B cell (primary cell): ENCODE results near the gene AANAT.

ENCODE experiments used
- EZH2 ChIP-seq: IDR thresholded peaks from 2 replicates; pipeline ENCODE4 v1.6.1; 2012; ENCODE audit warnings: borderline replicate concordance, low read depth, mild to moderate bottlenecking, moderate library complexity, low read length; ENCODE audit not compliant: insufficient read depth, poor library complexity, severe bottlenecking
- TF ChIP-seq, protein P1 (sequence below): fragments of 200-600 bp; IDR thresholded peaks from one replicate; pipeline ENCODE4 v1.8.0; 2022; ENCODE audit warnings: antibody characterized with exemption, mild to moderate bottlenecking

DNA sequence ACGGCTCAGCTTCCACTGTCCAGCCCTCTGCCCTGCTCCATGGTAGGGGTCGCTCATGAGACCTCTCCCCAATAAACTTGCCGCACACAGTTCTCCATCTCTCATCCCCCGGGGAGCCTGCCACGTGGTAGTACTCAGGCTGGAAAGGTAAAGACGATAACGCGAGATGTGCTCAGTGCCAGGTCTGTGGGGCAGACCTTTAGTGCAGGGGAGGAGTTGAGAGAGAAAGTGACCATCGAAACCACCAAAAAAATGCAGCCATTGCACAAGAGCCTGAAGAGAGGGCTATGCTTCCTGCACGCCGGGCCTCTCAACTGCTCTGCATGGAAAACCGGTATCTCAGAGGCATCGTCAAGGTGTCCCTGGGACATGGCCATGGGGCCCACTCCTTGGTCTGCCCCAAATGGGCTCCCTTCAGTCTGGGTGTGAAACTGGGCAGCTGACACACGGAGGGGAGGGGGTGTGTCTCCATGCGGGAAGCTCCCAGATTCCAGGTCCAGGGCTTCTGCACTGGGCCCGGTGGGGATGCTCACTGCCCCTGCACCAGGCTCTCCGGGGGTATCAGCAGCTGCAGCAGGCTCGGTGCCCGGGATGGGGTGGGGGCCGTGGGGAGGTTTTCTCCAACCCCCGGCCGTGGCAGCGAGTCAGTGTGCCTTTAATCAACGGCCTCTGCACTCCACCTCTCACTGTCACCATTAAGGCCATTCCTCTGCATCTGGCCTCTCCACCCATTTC is 4.7 kb upstream of the AANAT start:
- TF ChIP-seq, protein P1, sequence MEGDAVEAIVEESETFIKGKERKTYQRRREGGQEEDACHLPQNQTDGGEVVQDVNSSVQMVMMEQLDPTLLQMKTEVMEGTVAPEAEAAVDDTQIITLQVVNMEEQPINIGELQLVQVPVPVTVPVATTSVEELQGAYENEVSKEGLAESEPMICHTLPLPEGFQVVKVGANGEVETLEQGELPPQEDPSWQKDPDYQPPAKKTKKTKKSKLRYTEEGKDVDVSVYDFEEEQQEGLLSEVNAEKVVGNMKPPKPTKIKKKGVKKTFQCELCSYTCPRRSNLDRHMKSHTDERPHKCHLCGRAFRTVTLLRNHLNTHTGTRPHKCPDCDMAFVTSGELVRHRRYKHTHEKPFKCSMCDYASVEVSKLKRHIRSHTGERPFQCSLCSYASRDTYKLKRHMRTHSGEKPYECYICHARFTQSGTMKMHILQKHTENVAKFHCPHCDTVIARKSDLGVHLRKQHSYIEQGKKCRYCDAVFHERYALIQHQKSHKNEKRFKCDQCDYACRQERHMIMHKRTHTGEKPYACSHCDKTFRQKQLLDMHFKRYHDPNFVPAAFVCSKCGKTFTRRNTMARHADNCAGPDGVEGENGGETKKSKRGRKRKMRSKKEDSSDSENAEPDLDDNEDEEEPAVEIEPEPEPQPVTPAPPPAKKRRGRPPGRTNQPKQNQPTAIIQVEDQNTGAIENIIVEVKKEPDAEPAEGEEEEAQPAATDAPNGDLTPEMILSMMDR = no peak
- no peak for TF ChIP-seq EZH2
